Measurements from ENCODE around the gene TSR1.
"Not testable (repeated sequence)": the region's sequence is repeated elsewhere in the genome, so short reads cannot be mapped to it uniquely, and the experiment has no call there.

The TSR1 gene

GRCh38 chr17:2317796-2318195, 18.5 kb downstream of the TSR1 start:
- H3K27ac ChIP-seq: no peak overlapping the region
- no peak overlapping the region for H3K9ac ChIP-seq
- H3K4me3 ChIP-seq: no peak overlapping the region
- H3K27me3 ChIP-seq: no peaks in the 10 kb centered on the region
- peaks cover 41% of the 10 kb centered on the region for H3K36me3 ChIP-seq
- H3K4me1 ChIP-seq: no peaks in the 10 kb centered on the region
- no peaks in the 10 kb centered on the region for H3K9me3 ChIP-seq
- no peaks in the 10 kb centered on the region; the same call in 1 of the 2 replicates for H4K20me1 ChIP-seq
- no peak overlapping the region for H3K4me2 ChIP-seq
- no peak for TF ChIP-seq Cebpa-rat (IDR thresholded peaks at IDR 0.05)

- H3K4me1 ChIP-seq, H3K4me3 ChIP-seq, H3K27me3 ChIP-seq, H3K4me2 ChIP-seq, H4K20me1 ChIP-seq, H3K9ac ChIP-seq, H3K27ac ChIP-seq, H3K9me3 ChIP-seq: not testable (repeated sequence)
- peaks cover 31% of the 10 kb centered on the region for H3K36me3 ChIP-seq
Measured at GRCh38 chr17:2316916-2317205, 19.4 kb downstream of the TSR1 start.

GRCh38 chr17:2312736-2313135, 23.5 kb downstream of the TSR1 start:
- no peaks in the 10 kb centered on the region for H3K4me1 ChIP-seq
- H3K4me3 ChIP-seq: no peak overlapping the region
- H3K4me2 ChIP-seq: no peak overlapping the region
- H4K20me1 ChIP-seq: no peaks in the 10 kb centered on the region
- no peaks in the 10 kb centered on the region for H3K27me3 ChIP-seq
- H3K9me3 ChIP-seq: no peaks in the 10 kb centered on the region
- no peak overlapping the region for H3K27ac ChIP-seq
- no peak for TF ChIP-seq Cebpa-rat (IDR thresholded peaks at IDR 0.05)
- 0 out of 2 replicates have a peak, but pooled peaks cover 12% of the 10 kb centered on the region for H3K36me3 ChIP-seq
- no peak overlapping the region for H3K9ac ChIP-seq

DNA sequence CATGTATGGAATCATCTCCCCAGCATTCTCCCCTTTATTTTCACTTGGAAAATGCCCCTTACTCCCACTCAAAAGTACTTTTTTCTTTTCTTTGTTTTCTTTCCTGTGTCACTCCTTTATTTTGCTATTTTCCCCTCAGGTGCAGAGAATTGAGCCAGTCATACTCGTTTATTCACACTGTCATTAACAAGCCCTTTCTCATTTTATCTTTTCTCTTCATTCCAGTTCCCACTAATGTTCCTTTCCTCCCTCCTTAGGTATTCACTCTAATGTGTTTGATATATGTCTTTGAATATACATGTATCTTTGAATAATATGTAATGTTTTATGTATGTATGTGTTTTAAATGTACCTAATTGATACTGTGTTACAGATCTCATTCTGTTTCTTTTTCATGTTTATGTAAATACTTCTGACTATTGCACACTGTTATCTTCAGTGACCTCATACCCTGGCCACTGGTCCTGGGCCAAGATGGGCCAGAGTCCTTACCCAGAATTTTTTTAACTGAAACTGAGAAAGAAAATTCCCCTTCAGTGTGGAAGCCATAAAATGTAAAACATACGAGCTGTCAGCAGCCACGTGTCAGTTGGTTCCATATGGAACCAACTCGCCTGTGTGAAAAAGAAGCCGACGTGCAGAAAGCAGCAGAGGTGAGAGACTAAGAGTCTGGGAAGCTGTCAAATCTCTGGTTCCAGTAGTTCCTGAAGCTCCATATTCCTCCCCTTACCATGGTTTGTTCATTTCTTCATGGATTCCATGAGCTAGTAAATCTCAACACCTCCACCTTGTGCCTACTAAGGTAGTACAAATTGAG, 26.7 kb downstream of the TSR1 start:
- no peak overlapping the region for H3K4me2 ChIP-seq
- 0 out of 2 replicates have a peak, but pooled peaks cover 4% of the 10 kb centered on the region for H3K4me1 ChIP-seq
- no peak overlapping the region for H3K27ac ChIP-seq
- H4K20me1 ChIP-seq: no peaks in the 10 kb centered on the region
- no peak overlapping the region for H3K4me3 ChIP-seq
- no peak for TF ChIP-seq Cebpa-rat (IDR thresholded peaks at IDR 0.05)
- no peaks in the 10 kb centered on the region for H3K9me3 ChIP-seq
- no peak overlapping the region for H3K9ac ChIP-seq
- 0 out of 2 replicates have a peak, but pooled peaks cover 12% of the 10 kb centered on the region for H3K36me3 ChIP-seq
- no peaks in the 10 kb centered on the region for H3K27me3 ChIP-seq

- TF ChIP-seq Cebpa-rat (IDR thresholded peaks at IDR 0.05): no peak
- Histone ChIP-seq H4K20me1 (peaks cover 34% of the 10 kb centered on the region), H3K4me3 (no peak overlapping the region; the same call in 1 of the 2 replicates), H3K4me1 (peaks cover 28% of the 10 kb centered on the region), H3K9me3 (no peaks in the 10 kb centered on the region), H3K27me3 (no peaks in the 10 kb centered on the region), H3K36me3 (peaks cover 18% of the 10 kb centered on the region), H3K4me2 (no peak overlapping the region), H3K9ac (no peak overlapping the region), H3K27ac (no peak overlapping the region)
Measured at GRCh38 chr17:2304931-2305330, 31.3 kb downstream of the TSR1 start.

DNA sequence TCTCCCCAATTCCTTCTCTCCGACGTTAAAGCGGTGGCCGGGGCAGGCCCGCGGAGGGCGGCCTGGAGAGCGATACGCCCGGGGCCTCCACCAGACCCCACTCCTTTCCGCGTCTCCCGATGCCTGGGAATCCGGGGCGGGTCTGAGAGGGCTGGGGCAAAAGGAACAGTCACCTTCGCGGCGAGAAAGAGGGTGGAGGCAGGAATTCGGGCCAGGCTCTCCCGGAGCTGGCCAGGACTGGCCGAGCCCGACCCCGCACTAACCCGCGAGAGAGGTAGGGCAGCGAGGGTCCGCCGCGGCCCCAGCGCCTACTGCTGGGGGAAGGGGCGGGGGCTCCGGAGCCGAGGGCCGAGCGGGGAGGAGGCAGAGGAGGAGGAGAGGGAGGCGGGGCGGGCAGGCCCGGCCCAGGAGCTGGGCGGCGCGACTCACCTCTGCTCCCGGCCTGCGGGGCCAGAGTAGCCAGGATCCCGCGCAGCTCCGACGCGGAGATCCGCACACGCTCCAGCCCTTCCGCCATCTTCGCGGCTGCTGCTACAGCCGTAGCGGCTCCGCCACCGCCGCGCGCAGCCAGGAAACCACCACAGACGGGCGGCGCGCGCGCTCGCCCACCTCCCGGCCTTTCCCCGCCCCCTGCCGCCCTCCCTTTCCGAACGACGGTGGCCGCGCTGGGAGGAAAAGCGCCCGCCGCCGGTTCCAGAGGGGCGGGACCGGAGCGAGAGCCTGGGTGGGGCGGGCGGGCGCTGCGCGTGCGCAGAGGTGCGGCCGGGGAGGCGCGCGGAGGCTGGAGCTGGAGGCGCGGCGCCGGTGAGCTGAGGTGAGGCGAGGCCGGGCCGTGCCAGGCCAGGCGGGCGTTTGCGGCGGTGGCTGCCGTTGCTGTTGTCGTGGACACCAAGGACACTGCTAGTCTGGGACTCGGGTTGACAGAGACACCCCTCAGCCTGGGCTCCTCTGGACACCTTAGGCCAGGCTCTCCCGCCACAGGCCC, 32.8 kb downstream of the TSR1 start, which contains the start of the genes SMG6 and SRR:
SMG6 (minus strand) TSS at position 582 of the 985 bp plus-strand sequence; CDS start at position 517, 65 bp downstream.
SRR (plus strand) TSS at position 747 of the 985 bp plus-strand sequence. CDS start 11,611 bp downstream, outside the sequence.
- Histone ChIP-seq H3K27me3 (no peaks in the 10 kb centered on the region), H3K4me1 (peaks cover 28% of the 10 kb centered on the region), H4K20me1 (peaks cover 49% of the 10 kb centered on the region), H3K4me2 (peak within 1 kb of the TSS; percentile 89), H3K9me3 (no peaks in the 10 kb centered on the region), H3K27ac (peak within 1 kb of the TSS; percentile 91), H3K4me3 (peak within 1 kb of the TSS; percentile 90), H3K9ac (peak within 1 kb of the TSS; percentile 93), H3K36me3 (peaks cover 29% of the 10 kb centered on the region)
- no peak for TF ChIP-seq Cebpa-rat (IDR thresholded peaks at IDR 0.05)

DNA sequence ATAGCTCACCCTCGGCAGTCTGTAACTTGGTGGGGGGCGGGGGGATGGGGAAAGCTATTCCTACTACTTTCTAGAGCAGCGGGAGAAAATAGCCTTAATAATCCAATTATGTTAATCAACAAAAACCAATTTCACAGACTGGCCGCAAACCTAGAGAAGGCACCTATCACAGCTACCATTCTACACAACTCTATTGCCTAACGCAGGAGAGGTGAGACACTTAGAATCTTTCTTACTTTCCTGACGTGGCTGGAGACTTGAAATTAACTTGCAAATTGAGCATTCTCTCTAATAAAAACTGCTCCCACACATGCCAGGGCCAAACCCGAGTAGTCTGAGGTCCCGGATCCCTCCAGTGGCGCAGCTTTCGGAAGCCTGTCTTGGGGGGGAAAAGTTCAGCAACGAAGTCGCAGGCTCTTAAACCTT, 33.5 kb downstream of the TSR1 start:
- Histone ChIP-seq H4K20me1 (peaks cover 56% of the 10 kb centered on the region), H3K36me3 (peaks cover 36% of the 10 kb centered on the region), H3K27ac (peak overlapping the region; percentile 91), H3K4me1 (peaks cover 28% of the 10 kb centered on the region), H3K27me3 (no peaks in the 10 kb centered on the region), H3K4me3 (peak overlapping the region; percentile 90), H3K9ac (peak overlapping the region; percentile 93), H3K4me2 (peak overlapping the region; percentile 89), H3K9me3 (no peaks in the 10 kb centered on the region)
- TF ChIP-seq Cebpa-rat (IDR thresholded peaks at IDR 0.05): no peak

DNA sequence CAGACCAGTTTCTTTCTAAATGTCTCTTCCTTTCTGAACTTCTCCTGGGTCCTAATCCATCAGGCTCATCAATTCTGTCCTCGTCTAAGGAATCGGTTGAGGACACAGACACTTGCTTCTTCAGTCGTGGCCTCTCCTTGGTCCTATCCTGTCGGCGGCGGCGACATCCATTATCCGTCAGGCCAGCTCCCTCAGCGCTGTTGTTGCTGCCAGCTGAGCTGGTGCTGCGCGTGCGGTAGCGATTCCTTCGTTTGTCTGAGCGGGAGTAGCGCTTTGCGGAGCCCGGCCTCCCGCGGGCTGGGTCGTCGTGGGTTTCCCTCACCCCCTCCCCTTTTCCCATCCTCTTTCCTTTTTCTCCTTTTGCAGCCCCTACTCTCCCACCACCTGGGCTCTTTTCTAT, 36.5 kb downstream of the TSR1 start:
- no peaks in the 10 kb centered on the region for H3K27me3 ChIP-seq
- H3K27ac ChIP-seq: no peak overlapping the region
- H3K9ac ChIP-seq: no peak overlapping the region
- H3K4me1 ChIP-seq: peaks cover 26% of the 10 kb centered on the region
- H3K4me2 ChIP-seq: no peak overlapping the region
- no peaks in the 10 kb centered on the region for H3K9me3 ChIP-seq
- TF ChIP-seq Cebpa-rat (IDR thresholded peaks at IDR 0.05): no peak
- H3K4me3 ChIP-seq: no peak overlapping the region
- peaks cover 86% of the 10 kb centered on the region for H4K20me1 ChIP-seq
- peaks cover 67% of the 10 kb centered on the region for H3K36me3 ChIP-seq

- TF ChIP-seq Cebpa-rat (IDR thresholded peaks at IDR 0.05): no peak
- Histone ChIP-seq H3K4me2 (no peak overlapping the region), H4K20me1 (peaks cover 92% of the 10 kb centered on the region), H3K9me3 (no peaks in the 10 kb centered on the region), H3K4me3 (no peak overlapping the region), H3K4me1 (peaks cover 20% of the 10 kb centered on the region), H3K36me3 (peaks cover 73% of the 10 kb centered on the region), H3K27ac (no peak overlapping the region), H3K27me3 (no peaks in the 10 kb centered on the region), H3K9ac (no peak overlapping the region)
Measured at GRCh38 chr17:2299136-2299535, 37.1 kb downstream of the TSR1 start.

All from BLaER1 (cell line).